ENCODE results near the gene CCDC85A. TPM values are rescaled to one million over a fixed set of nuclear protein-coding genes. Genes with fewer than 3 reads are reported as not detected.

CCDC85A gene
- total RNA-seq, 1 experiment from 2014 or later = 3.0 TPM

DNA sequence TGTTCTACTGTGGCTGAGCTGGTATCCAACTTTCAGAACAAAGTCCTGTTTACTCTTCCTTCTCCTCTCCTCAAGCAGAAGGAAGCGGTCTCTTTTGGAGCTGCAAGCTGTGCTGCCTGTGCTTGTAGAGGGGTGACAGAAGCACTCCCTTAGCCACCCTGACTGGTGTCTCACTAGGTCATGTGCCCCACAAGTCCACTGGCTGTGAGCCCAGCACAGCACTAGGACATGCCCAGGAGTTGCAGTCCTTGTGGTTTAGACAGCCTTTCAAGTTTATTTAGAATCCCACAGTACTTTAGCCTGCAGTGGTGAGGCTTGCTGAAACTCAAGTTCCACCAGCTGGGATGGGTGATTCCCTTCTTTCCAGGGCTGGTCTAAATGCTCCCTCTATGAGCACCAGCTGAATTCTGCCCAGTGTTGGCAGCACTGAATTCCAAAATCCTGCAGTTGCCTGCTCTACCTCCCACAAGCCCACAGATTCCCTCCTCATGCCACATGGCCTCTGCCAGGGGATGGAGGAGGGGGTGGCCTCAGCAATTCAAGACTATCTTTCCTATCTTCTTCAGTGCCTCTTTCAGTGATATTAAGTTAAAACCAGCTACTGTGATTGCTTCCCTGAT, 61.2 kb downstream of the CCDC85A start:
- Mint-ChIP-seq H3K4me3 (ENCODE audit: low read depth, unreplicated experiment) (no peak overlapping the region), H3K27me3 (ENCODE audit: unreplicated experiment) (no peaks in the 10 kb centered on the region), H3K27ac (ENCODE audit: unreplicated experiment) (no peak overlapping the region), H3K9me3 (ENCODE audit: low read depth, unreplicated experiment) (peaks cover 5% of the 10 kb centered on the region), H3K36me3 (ENCODE audit: insufficient read depth, unreplicated experiment) (no peaks in the 10 kb centered on the region), H3K4me1 (ENCODE audit: low read depth, unreplicated experiment) (no peaks in the 10 kb centered on the region)
- no peak for TF ChIP-seq CTCF (IDR thresholded peaks at IDR 0.05; ENCODE audit: unreplicated experiment)
- DNase-seq = no peak
- CTCF ChIA-PET = no interaction called here
- intact Hi-C loops (cut with micrococcal nuclease; ENCODE audit: unreplicated experiment) = no loop called here
- no TSS peak for BruUV-seq (replicated peaks)

DNA sequence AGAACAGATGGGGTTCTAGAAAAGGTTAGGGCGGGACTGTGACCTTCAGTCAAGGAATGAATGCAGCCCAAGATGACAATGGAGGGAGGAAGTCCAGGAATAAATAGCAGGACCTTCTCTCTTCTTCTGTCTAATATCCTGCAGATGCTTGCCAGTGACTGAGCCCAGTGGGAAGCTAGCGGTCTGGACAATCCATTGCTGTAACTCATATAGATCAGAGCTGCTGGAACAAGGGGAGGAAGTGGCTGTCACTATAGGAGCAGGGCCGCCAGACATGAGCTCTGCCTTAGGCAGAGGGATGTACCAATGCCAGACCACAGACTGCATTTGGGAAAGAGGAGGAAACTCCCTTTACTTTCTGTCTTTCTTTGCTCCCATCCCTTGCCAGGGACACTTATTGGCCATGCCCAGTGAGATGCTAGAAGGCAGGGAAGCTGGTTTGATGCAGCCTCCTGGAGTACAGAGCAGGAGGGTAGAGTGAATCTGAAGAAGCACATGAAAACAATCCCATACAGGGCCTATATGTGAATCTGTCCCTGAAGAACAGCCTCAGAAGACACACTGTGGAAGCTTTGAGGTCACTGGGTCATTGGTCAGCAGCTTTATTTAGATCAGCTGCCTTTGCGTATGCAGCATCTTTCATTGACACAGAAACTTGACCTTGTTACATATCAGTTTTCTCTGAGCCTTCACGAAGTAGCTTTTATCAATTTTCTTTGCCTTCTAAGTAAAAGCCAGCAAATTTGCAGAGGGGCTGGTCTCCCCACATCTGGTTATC, 65.4 kb downstream of the CCDC85A start:
- H3K27me3 Mint-ChIP-seq (ENCODE audit: unreplicated experiment) = no peaks in the 10 kb centered on the region
- CTCF ChIA-PET = no interaction called here
- intact Hi-C loops (cut with micrococcal nuclease; ENCODE audit: unreplicated experiment) = no loop called here
- H3K27ac Mint-ChIP-seq (ENCODE audit: unreplicated experiment) = no peak overlapping the region
- no peak overlapping the region for H3K4me3 Mint-ChIP-seq (ENCODE audit: low read depth, unreplicated experiment)
- no peak for TF ChIP-seq CTCF (IDR thresholded peaks at IDR 0.05; ENCODE audit: unreplicated experiment)
- no TSS peak for BruUV-seq (replicated peaks)
- H3K9me3 Mint-ChIP-seq (ENCODE audit: low read depth, unreplicated experiment) = peaks cover 3% of the 10 kb centered on the region
- no peak for DNase-seq
- no peaks in the 10 kb centered on the region for H3K36me3 Mint-ChIP-seq (ENCODE audit: insufficient read depth, unreplicated experiment)
- H3K4me1 Mint-ChIP-seq (ENCODE audit: low read depth, unreplicated experiment) = peaks cover 12% of the 10 kb centered on the region

DNA sequence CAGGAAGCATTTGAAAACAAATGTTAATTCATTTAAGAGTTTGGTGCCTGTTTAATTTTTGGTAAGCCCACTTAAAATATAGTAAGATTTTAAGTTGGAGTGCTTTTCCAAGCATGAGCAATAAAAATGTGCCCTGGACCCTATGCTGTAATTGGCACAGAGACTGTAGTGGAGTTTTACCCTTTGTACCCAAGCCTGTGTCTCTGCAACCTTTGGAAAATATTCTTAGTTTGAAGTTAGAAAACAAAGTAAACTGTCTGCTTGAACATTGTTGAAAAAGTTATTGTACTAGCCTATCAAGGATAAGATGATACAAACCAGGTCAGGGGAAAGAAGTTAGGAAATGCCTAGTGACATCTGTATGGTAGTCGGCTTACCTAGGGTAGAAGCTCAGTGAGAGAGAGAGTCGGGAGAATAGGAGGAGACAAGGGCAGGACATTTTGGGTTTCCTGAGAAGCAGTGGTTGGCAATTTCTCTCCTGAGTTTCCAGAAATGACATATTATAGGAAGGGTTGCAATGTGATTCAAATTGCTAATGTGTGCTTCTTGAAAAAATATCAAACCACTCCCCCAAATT, 66.5 kb downstream of the CCDC85A start:
- Mint-ChIP-seq H3K27ac (ENCODE audit: unreplicated experiment) (no peak overlapping the region), H3K4me1 (ENCODE audit: low read depth, unreplicated experiment) (peaks cover 12% of the 10 kb centered on the region), H3K4me3 (ENCODE audit: low read depth, unreplicated experiment) (no peak overlapping the region), H3K36me3 (ENCODE audit: insufficient read depth, unreplicated experiment) (no peaks in the 10 kb centered on the region), H3K9me3 (ENCODE audit: low read depth, unreplicated experiment) (peaks cover 5% of the 10 kb centered on the region), H3K27me3 (ENCODE audit: unreplicated experiment) (no peaks in the 10 kb centered on the region)
- no TSS peak for BruUV-seq (replicated peaks)
- intact Hi-C loops (cut with micrococcal nuclease; ENCODE audit: unreplicated experiment) = no loop called here
- no peak for DNase-seq
- CTCF ChIA-PET = no interaction called here
- TF ChIP-seq CTCF (IDR thresholded peaks at IDR 0.05; ENCODE audit: unreplicated experiment) = no peak

GRCh38 chr2:56260415-56260814, 76.6 kb downstream of the CCDC85A start:
- Mint-ChIP-seq H3K9me3 (ENCODE audit: low read depth, unreplicated experiment) (peaks cover 2% of the 10 kb centered on the region), H3K36me3 (ENCODE audit: insufficient read depth, unreplicated experiment) (no peaks in the 10 kb centered on the region), H3K4me3 (ENCODE audit: low read depth, unreplicated experiment) (no peak overlapping the region), H3K27ac (ENCODE audit: unreplicated experiment) (no peak overlapping the region), H3K27me3 (ENCODE audit: unreplicated experiment) (no peaks in the 10 kb centered on the region), H3K4me1 (ENCODE audit: low read depth, unreplicated experiment) (no peaks in the 10 kb centered on the region)
- intact Hi-C loops (cut with micrococcal nuclease; ENCODE audit: unreplicated experiment) = no loop called here
- no peak for DNase-seq
- BruUV-seq (replicated peaks) = no TSS peak
- CTCF ChIA-PET = no interaction called here
- TF ChIP-seq CTCF (IDR thresholded peaks at IDR 0.05; ENCODE audit: unreplicated experiment) = no peak
